Measurements from ENCODE around the gene ECI1.

Gene ECI1

DNA sequence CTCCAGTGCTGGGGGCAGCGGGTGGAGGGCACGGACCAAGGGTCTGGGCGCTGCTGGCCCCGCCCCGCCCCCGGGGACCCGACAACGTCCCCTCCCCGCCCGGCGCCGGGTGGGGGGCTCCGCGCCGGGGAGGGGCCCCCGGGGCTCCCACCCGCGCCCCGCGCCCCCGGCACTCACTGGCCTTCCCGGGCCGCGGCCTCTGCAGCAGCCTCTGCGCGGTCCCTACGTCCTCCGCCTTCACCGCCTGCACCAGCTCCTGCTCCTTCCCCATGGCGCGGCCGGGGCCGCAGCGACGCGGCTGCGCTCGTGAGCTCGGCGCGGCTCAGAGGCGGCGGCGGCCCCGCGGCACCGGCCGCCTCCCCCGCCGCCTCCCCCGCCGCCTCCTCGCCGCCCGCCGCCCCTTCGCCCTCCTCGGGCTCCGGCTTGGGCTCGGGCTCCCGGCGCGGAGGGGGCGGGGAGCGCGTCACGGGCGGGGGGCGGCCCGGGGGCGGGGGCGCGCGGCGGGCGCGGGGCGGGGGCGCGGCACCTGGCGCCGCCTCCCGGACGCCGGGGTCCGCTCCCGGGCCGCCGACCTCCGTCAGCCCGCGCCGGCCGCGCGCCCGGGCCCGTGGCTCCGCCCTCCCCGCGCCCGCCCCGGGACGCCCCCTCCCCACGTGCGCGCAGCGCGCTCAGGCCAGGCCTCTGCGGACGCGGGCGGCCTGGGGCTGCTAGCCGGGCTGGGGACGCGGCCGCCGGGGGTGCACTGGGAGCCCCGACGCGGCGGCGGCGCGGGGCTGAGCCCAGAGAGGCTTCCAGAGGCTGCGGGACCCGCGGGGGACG is 55.0 kb downstream of the ECI1 start, which contains the start of gene CASKIN1:
TSS of gene CASKIN1 (minus strand) at position 444 of the 819 bp plus-strand sequence. CDS start at position 271, 173 bp downstream.
- no peak for DNase-seq (ENCODE audit: low read depth)

- no peak for DNase-seq (ENCODE audit: low read depth)
Observed at GRCh38 chr16:2195322-2196161, 55.8 kb downstream of the ECI1 start.

DNA sequence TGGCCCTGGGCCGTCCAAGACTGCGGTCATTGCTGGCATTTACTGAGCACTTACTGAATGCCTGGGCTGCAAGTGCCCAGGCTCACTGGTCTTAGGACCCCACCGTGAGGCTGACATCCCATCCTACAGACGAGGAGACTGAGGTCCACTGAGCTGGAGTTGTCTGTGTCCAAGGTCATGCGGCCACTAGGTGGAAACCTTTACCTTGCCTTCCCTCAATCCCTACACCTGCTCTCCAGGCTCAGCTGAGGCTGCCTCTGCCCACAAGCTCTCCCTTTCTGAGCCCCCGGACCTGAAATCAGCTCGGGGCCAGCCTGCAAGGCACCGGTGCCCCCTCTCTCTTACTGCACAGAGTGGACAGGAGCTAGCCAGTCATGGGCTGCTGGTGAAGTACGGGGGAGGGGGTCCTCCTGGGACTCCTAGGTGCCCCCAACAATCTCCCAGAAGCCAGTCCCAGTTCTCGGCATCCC is 56.5 kb downstream of the ECI1 start:
- peak; percentile 50 for DNase-seq (ENCODE audit: low read depth)

GRCh38 chr16:2194166-2194834 is 57.1 kb downstream of the ECI1 start:
- no peak for DNase-seq (ENCODE audit: low read depth)

DNA sequence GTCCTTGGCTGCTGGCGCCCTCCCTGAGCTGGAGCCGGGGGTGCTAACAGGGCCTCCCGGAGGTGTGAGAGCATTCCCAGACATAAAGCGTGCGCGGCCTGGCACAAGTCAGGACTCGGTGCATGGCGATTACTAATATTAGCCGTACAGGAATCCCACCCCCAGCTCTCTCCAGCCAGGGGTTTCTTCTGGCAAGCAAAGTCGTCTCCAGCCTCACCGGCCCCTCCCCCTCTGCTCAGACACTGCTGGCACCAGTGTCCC is 60.0 kb downstream of the ECI1 start:
- DNase-seq (ENCODE audit: low read depth), result no peak

GRCh38 chr16:2190659-2191445 is 60.5 kb downstream of the ECI1 start:
- DNase-seq (ENCODE audit: low read depth), result no peak

DNA sequence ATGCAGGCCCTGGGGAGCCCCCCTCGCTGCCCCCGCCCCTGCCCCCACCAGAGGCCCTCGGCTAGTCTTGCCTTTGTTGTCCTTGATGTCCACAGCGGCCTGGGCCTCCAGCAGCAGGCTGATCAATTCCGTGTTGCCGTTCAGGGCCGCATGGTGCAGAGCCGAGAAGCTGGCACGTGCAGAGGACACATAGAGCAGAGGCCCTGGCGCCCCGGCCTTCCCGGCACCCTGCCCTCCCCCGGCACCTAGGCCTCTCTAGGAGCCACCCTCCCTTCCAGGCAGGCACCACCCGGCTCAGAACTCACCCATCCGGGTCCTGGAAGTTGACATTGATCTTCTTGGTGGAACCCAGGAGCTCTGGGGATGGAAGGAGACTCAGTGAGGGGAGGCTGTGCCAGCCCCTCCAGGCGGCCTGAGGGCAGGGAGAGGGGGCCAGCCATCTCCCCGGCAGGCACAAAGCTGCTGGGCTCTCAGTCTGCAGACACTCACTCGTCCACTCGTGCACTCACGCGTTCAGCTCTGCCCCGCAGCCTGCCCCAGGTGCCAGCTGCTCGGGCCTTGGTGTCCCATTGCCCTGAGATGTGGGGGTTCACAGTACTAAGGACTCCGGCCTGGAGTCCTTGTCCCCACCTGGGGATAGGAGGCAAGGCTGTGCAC is 61.3 kb downstream of the ECI1 start:
- no peak for DNase-seq (ENCODE audit: low read depth)
